HepG2 (cell line): ENCODE data around the gene MTHFD1L. TPM values are rescaled to one million over a fixed set of nuclear protein-coding genes. Genes with fewer than 3 reads are reported as not detected.

ENCODE experiments used
- ATF2 ChIP-seq: sonication (generic); formaldehyde crosslinking; IDR thresholded peaks from 2 replicates; pipeline ENCODE4 v1.4.0; 2020; ENCODE audit warnings: missing genetic modification reagents
- KDM5B ChIP-seq: sonication (generic); formaldehyde crosslinking; IDR thresholded peaks from 2 replicates; pipeline ENCODE4 v1.4.0; 2020; ENCODE audit warnings: missing genetic modification reagents, mild to moderate bottlenecking, borderline replicate concordance
- PATZ1 ChIP-seq: sonication (generic); formaldehyde crosslinking; IDR thresholded peaks from 2 replicates; pipeline ENCODE4 v1.4.0; 2020; ENCODE audit warnings: missing genetic modification reagents
- PAWR ChIP-seq: sonication (generic); formaldehyde crosslinking; IDR thresholded peaks from 2 replicates; pipeline ENCODE4 v1.4.0; 2020; ENCODE audit warnings: missing genetic modification reagents, mild to moderate bottlenecking, borderline replicate concordance
- SKIL ChIP-seq: sonication (generic); formaldehyde crosslinking; IDR thresholded peaks from 2 replicates; pipeline ENCODE4 v1.8.0; 2022; ENCODE audit warnings: missing genetic modification reagents, mild to moderate bottlenecking, moderate library complexity, borderline replicate concordance
- TERF1 ChIP-seq: sonication (generic); formaldehyde crosslinking; IDR thresholded peaks from 2 replicates; pipeline ENCODE4 v1.8.0; 2022; ENCODE audit warnings: mild to moderate bottlenecking, missing genetic modification reagents, moderate library complexity
- ZBTB40 ChIP-seq, 2 experiments: fragments of 450-650 bp in 1 of 2; sonication (generic) in 1 of 2; formaldehyde crosslinking in 1 of 2; IDR thresholded peaks; 2 replicates each; pipeline versions ENCODE4 v1.6.1 to v1.8.0; 2016 to 2022; ENCODE audit warnings: antibody characterized with exemption in 1 of 2, mild to moderate bottlenecking in 1 of 2, missing genetic modification reagents in 1 of 2
- ZKSCAN5 ChIP-seq: sonication (generic); formaldehyde crosslinking; IDR thresholded peaks from 2 replicates; pipeline ENCODE4 v1.5.1; 2020; ENCODE audit warnings: mild to moderate bottlenecking, missing genetic modification reagents
- ZNF772 ChIP-seq: sonication (generic); formaldehyde crosslinking; IDR thresholded peaks from 2 replicates; pipeline ENCODE4 v1.5.0; 2020; ENCODE audit warnings: mild to moderate bottlenecking, missing genetic modification reagents
- ZUFSP ChIP-seq: sonication (generic); formaldehyde crosslinking; IDR thresholded peaks from 2 replicates; pipeline ENCODE4 v1.9.0; 2021; ENCODE audit warnings: missing genetic modification reagents, mild to moderate bottlenecking, borderline replicate concordance
- polyA plus RNA-seq, 8 experiments: library from polyadenylated mRNA; depleted of rRNA in 3 of 8; stranded (reverse) in 7 of 8; unstranded in 1 of 8; fragments of >200 nt; fragmentation: Illumina TruSeq in 4 of 8; extraction: Trizol in 4 of 8; gene quantifications; 2 replicates each; pipeline versions ENCODE4 v1.2.1 to v1.2.3, GENCODE V29; 2011 to 2016; ENCODE audit warnings: low read depth in 4 of 8, missing spikeins in 1 of 8, mixed read lengths in 1 of 8; ENCODE audit not compliant: insufficient read depth in 1 of 8
- total RNA-seq, 5 experiments: library from RNA; depleted of rRNA; stranded (reverse); fragments of >200 nt; fragmentation: Illumina TruSeq; extraction: Trizol; gene quantifications; 2 replicates each; pipeline ENCODE4 v1.2.3, GENCODE V29; 2016; ENCODE audit warnings: low read depth in 1 of 5

MTHFD1L gene
- total and polyA plus RNA-seq, 2 of the 13 experiments (the other 11 are each of a cell fraction or from before 2014, with no cell fraction given), result 24.0 to 39.6 TPM

- TF ChIP-seq ZBTB40 (IDR thresholded peaks at IDR 0.05), result no peak
- TF ChIP-seq ZBTB40 (CRISPR knock-in tag; IDR thresholded peaks at IDR 0.05), result no peak; the same call in 1 of the 2 replicates
- TF ChIP-seq PATZ1 (CRISPR knock-in tag), result peak; percentile 69
- TF ChIP-seq PAWR (CRISPR knock-in tag), result no peak
- TF ChIP-seq ZUFSP, result no peak
- TF ChIP-seq ZNF772 (CRISPR knock-in tag), result peak; percentile 83; the same call in 1 of the 2 replicates
- TF ChIP-seq ZKSCAN5 (CRISPR knock-in tag), result no peak
- TF ChIP-seq SKIL (CRISPR knock-in tag), result peak; percentile 70; the same call in 1 of the 2 replicates
- no peak for TF ChIP-seq TERF1
- TF ChIP-seq KDM5B, result no peak
- no peak for TF ChIP-seq ATF2 (CRISPR knock-in tag)
Measured at GRCh38 chr6:151096255-151096612, 230.7 kb downstream of the MTHFD1L start (continued).
